Psoas muscle (tissue), 8 donors: ENCODE measurements around the gene LRBA. TPM values are rescaled to one million over a fixed set of nuclear protein-coding genes. Genes with fewer than 3 reads are reported as not detected.

Source experiments
- ATAC-seq, 4 donors: fragments of 200-7000 bp; cut with Tn5 transposase; one replicate each; pipeline ENCODE4 v1.9.1; 2020; ENCODE audit warnings: moderate library complexity in 3 of 4, mild to moderate bottlenecking in 2 of 4
- DNase-seq, 2 donors: peaks; one replicate each; pipeline ENCODE4 v3.0.0-alpha.2; 2020
- H3K27ac ChIP-seq: fragments of 200-600 bp; one replicate; pipeline ENCODE4 v1.8.0; 2022
- H3K27me3 ChIP-seq, 3 donors: fragments of 200-600 bp in 1 of 3; one replicate each; pipeline versions ENCODE4 v1.6.1 to v1.8.0; 2013 to 2022; ENCODE audit warnings: low read length in 2 of 3, mild to moderate bottlenecking in 2 of 3, moderate library complexity in 1 of 3; ENCODE audit not compliant: insufficient read depth in 3 of 3
- H3K36me3 ChIP-seq, 2 donors: fragments of 200-600 bp in 1 of 2; one replicate each; pipeline versions ENCODE4 v1.6.1 to v1.8.0; 2013 to 2022; ENCODE audit warnings: low read depth in 1 of 2, mild to moderate bottlenecking in 1 of 2, moderate library complexity in 1 of 2; ENCODE audit not compliant: insufficient read depth in 1 of 2
- H3K4me1 ChIP-seq: fragments of 200-600 bp; one replicate; pipeline ENCODE4 v1.8.0; 2022
- H3K4me3 ChIP-seq: fragments of 200-600 bp; one replicate; pipeline ENCODE4 v1.8.0; 2022; ENCODE audit warnings: mild to moderate bottlenecking
- H3K9me3 ChIP-seq: fragments of 200-600 bp; one replicate; pipeline ENCODE4 v1.8.0; 2022
- CTCF ChIP-seq: fragments of 200-600 bp; IDR thresholded peaks from one replicate; pipeline ENCODE4 v1.8.0; 2022; ENCODE audit warnings: antibody characterized with exemption
- WGBS, 3 donors: extraction: QIAGEN DNeasy Blood & Tissue Kit; methylation state at CpG; one replicate each; pipeline versions ENCODE4 v1.1.6 to v1.1.7; 2013; 5-methylcytosine and 5-hydroxymethylcytosine counted together
- intact Hi-C, 2 donors: fragments of 100-400 bp; cut with DNase I; formaldehyde crosslinking; loops; one replicate each; pipeline versions ENCODE4 v1.11.0 to v1.14.2; 2022
- polyA plus RNA-seq, 3 donors: library from polyadenylated mRNA; stranded (reverse); fragments of 200-250 nt; gene quantifications; one replicate each; pipeline ENCODE4 v1.2.3, GENCODE V29; 2013
- total RNA-seq, 4 donors: library from RNA; stranded (reverse); fragmentation: NEBNext Ultra II Directional in 2 of 4; extraction: Animal tissue kit (Norgen Biotek cat#: 25700) in 2 of 4; gene quantifications; one replicate each; pipeline versions ENCODE4 v1.2.1 to v1.2.4, GENCODE V29; 2021 to 2023
- donor health status: healthy with polysubstance abuse.
- donor health status: DM: no; HTN: no; CAD: no; lungs with moderate emphysema.
- donor health status: Bipolar disorder and iron deficiency.
- donor health status: healthy.
- donor health status: DM: yes; HTN: yes; CAD: no.
- donor health status: DM: no; HTN: no; CAD: no.
- donor health status: DM: no; HTN: no; CAD: no.
- donor health status: DM: yes; HTN: yes; CAD: no.

Gene LRBA
- total and polyA plus RNA-seq, 7 donors: 2.9 to 10.6 (median 6.4) TPM

GRCh38 chr4:150497612-150498011, 517.5 kb downstream of the LRBA start:
- intact Hi-C loops: no loop called here
- Histone ChIP-seq H3K36me3 (no peaks in the 10 kb centered on the region), H3K27me3 (no peaks in the 10 kb centered on the region), H3K9me3 (no peaks in the 10 kb centered on the region), H3K27ac (no peak overlapping the region), H3K4me1 (no peaks in the 10 kb centered on the region), H3K4me3 (no peak overlapping the region)
- ATAC-seq (no peak), DNase-seq (no peak)
- WGBS, 3 donors: 87 to 93% (median 89%) methylated on average over 3 of the region's 3 CpGs
- TF ChIP-seq CTCF: no peak

GRCh38 chr4:150495550-150495949, 519.5 kb downstream of the LRBA start:
- Histone ChIP-seq H3K4me1 (no peaks in the 10 kb centered on the region), H3K27me3 (no peaks in the 10 kb centered on the region), H3K4me3 (no peak overlapping the region), H3K36me3 (no peaks in the 10 kb centered on the region), H3K27ac (no peak overlapping the region), H3K9me3 (no peaks in the 10 kb centered on the region)
- ATAC-seq (no peak), DNase-seq (no peak)
- no peak for TF ChIP-seq CTCF
- intact Hi-C loops: no loop called here

- DNase-seq: no peak
- 95 to 96% (median 95%) methylated on average over 2 of the region's 2 CpGs for WGBS, 3 donors
- intact Hi-C loops: no loop called here
- Histone ChIP-seq H3K27me3 (no peaks in the 10 kb centered on the region), H3K4me3 (no peak overlapping the region), H3K4me1 (no peaks in the 10 kb centered on the region), H3K27ac (no peak overlapping the region), H3K36me3 (no peaks in the 10 kb centered on the region), H3K9me3 (no peaks in the 10 kb centered on the region)
- ATAC-seq: no peak
- TF ChIP-seq CTCF: no peak
Observed at GRCh38 chr4:150493851-150494250, 521.2 kb downstream of the LRBA start.

- DNase-seq (no peak), ATAC-seq (no peak)
- Histone ChIP-seq H3K4me1 (no peaks in the 10 kb centered on the region), H3K9me3 (no peaks in the 10 kb centered on the region), H3K27me3 (no peaks in the 10 kb centered on the region), H3K4me3 (no peak overlapping the region), H3K36me3 (no peaks in the 10 kb centered on the region), H3K27ac (no peak overlapping the region)
- TF ChIP-seq CTCF: no peak
- intact Hi-C loops: no loop called here
- WGBS, 3 donors: 62 to 67% (median 64%) methylated on average over 3 of the region's 3 CpGs
Observed at GRCh38 chr4:150491132-150492049, 523.7 kb downstream of the LRBA start.
